ENCODE data around the gene NAALAD2.
"Not testable (repeated sequence)": the region's sequence is repeated elsewhere in the genome, so short reads cannot be mapped to it uniquely, and the experiment has no call there.

The NAALAD2 gene

DNA sequence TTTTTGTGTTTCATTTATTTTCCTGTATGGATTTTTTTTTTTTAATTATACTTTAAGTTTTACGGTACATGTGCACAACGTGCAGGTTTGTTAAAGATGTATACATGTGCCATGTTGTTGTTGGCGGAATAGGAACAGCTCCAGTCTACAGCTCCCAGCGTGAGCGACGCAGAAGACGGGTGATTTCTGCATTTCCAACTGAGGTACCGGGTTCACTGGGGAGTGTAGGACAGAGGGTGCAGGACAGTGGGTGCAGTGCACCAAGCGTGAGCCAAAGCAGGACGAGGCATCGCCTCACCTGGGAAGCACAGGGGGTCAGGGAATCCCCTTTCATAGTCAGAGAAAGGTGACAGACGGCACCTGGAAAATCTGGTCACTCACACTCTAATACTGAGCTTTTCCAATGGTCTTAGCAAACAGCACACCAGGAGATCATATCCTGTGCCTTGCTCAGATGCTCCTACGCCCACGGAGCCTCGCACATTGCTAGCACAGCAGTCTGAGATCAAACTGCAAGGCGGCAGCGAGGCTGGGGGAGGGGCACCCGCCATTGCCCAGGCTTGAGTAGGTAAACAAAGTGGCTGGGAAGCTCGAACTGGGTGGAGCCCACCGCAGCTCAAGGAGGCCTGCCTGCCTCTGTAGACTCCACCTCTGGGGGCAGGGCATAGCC lies 105.6 kb downstream of the NAALAD2 start:
- not testable (repeated sequence) for H3K9me3 ChIP-seq (ENCODE audit: control insufficient read depth, low read length); H3K4me3 ChIP-seq (ENCODE audit: extremely low read depth, insufficient read depth, low read length, poor library complexity, severe bottlenecking); H3K36me3 ChIP-seq (ENCODE audit: control insufficient read depth, insufficient read depth, low read length); H3K4me1 ChIP-seq (ENCODE audit: control insufficient read depth, insufficient read depth, low read length, poor library complexity, severe bottlenecking); H3K27ac ChIP-seq (ENCODE audit: low read depth, low read length, severe bottlenecking)
- WGBS, 2 experiments (ENCODE audit: insufficient coverage in 2 of 2): 78 to 79% methylated on average over 9 to 11 of the region's 20 CpGs

GRCh38 chr11:90241414-90241813 lies 107.0 kb downstream of the NAALAD2 start:
- Histone ChIP-seq H3K4me1 (ENCODE audit: control insufficient read depth, insufficient read depth, low read length, poor library complexity, severe bottlenecking) (no peaks in the 10 kb centered on the region), H3K27ac (ENCODE audit: low read depth, low read length, severe bottlenecking) (no peak overlapping the region), H3K4me3 (ENCODE audit: extremely low read depth, insufficient read depth, low read length, poor library complexity, severe bottlenecking) (no peak overlapping the region), H3K9me3 (ENCODE audit: control insufficient read depth, low read length) (no peaks in the 10 kb centered on the region), H3K36me3 (ENCODE audit: control insufficient read depth, insufficient read depth, low read length) (no peaks in the 10 kb centered on the region)
- no CpG with 5 or more reads among the region's 4 CpGs for WGBS, 2 experiments (ENCODE audit: insufficient coverage in 2 of 2)
